Measurements from ENCODE around the gene GIPC2. TPM values are rescaled to one million over a fixed set of nuclear protein-coding genes. Genes with fewer than 3 reads are reported as not detected.

GIPC2 gene
- total RNA-seq, 1 experiment from 2014 or later: 2.8 TPM

GRCh38 chr1:78132948-78133322 is 87.2 kb downstream of the GIPC2 start:
- no peak overlapping the region for H3K4me3 Mint-ChIP-seq (ENCODE audit: low read depth, unreplicated experiment)
- no peaks in the 10 kb centered on the region for H3K27me3 Mint-ChIP-seq (ENCODE audit: unreplicated experiment)
- H3K9me3 Mint-ChIP-seq (ENCODE audit: low read depth, unreplicated experiment): no peaks in the 10 kb centered on the region
- H3K36me3 Mint-ChIP-seq (ENCODE audit: insufficient read depth, unreplicated experiment): no peaks in the 10 kb centered on the region
- BruUV-seq (replicated peaks): no TSS peak
- intact Hi-C loops (cut with micrococcal nuclease; ENCODE audit: unreplicated experiment): no loop called here
- no peak for TF ChIP-seq CTCF (IDR thresholded peaks at IDR 0.05; ENCODE audit: unreplicated experiment)
- H3K4me1 Mint-ChIP-seq (ENCODE audit: low read depth, unreplicated experiment): no peaks in the 10 kb centered on the region
- CTCF ChIA-PET: interaction anchor here (0.7 kb wide), 1 partner anchor 542 kb away, joined by 3 read pairs; no protein-coding TSS in a partner anchor
- H3K27ac Mint-ChIP-seq (ENCODE audit: unreplicated experiment): no peak overlapping the region
- DNase-seq: no peak

- Mint-ChIP-seq H3K27me3 (ENCODE audit: unreplicated experiment) (no peaks in the 10 kb centered on the region), H3K4me3 (ENCODE audit: low read depth, unreplicated experiment) (no peak overlapping the region), H3K27ac (ENCODE audit: unreplicated experiment) (no peak overlapping the region), H3K9me3 (ENCODE audit: low read depth, unreplicated experiment) (no peaks in the 10 kb centered on the region), H3K4me1 (ENCODE audit: low read depth, unreplicated experiment) (peaks cover 3% of the 10 kb centered on the region), H3K36me3 (ENCODE audit: insufficient read depth, unreplicated experiment) (no peaks in the 10 kb centered on the region)
- no peak for DNase-seq
- BruUV-seq (replicated peaks): no TSS peak
- TF ChIP-seq CTCF (IDR thresholded peaks at IDR 0.05; ENCODE audit: unreplicated experiment): no peak
- CTCF ChIA-PET: no interaction called here
- intact Hi-C loops (cut with micrococcal nuclease; ENCODE audit: unreplicated experiment): no loop called here
Observed at GRCh38 chr1:78136680-78137079, 90.9 kb downstream of the GIPC2 start.

GRCh38 chr1:78141531-78142231 is 95.9 kb downstream of the GIPC2 start:
- intact Hi-C loops (cut with micrococcal nuclease; ENCODE audit: unreplicated experiment): loop anchor here (5.0 to 10.0 kb wide), 2 partner anchors 193 to 331 kb away; no protein-coding TSS in a partner anchor
- no peak overlapping the region for H3K27ac Mint-ChIP-seq (ENCODE audit: unreplicated experiment)
- no peaks in the 10 kb centered on the region for H3K9me3 Mint-ChIP-seq (ENCODE audit: low read depth, unreplicated experiment)
- DNase-seq: no peak
- TF ChIP-seq CTCF (IDR thresholded peaks at IDR 0.05; ENCODE audit: unreplicated experiment): no peak
- no peaks in the 10 kb centered on the region for H3K36me3 Mint-ChIP-seq (ENCODE audit: insufficient read depth, unreplicated experiment)
- H3K4me3 Mint-ChIP-seq (ENCODE audit: low read depth, unreplicated experiment): no peak overlapping the region
- H3K4me1 Mint-ChIP-seq (ENCODE audit: low read depth, unreplicated experiment): peaks cover 20% of the 10 kb centered on the region
- no peaks in the 10 kb centered on the region for H3K27me3 Mint-ChIP-seq (ENCODE audit: unreplicated experiment)
- BruUV-seq (replicated peaks): no TSS peak
- CTCF ChIA-PET: no interaction called here

GRCh38 chr1:78142736-78143135 is 97.0 kb downstream of the GIPC2 start:
- peaks cover 20% of the 10 kb centered on the region for H3K4me1 Mint-ChIP-seq (ENCODE audit: low read depth, unreplicated experiment)
- no peaks in the 10 kb centered on the region for H3K36me3 Mint-ChIP-seq (ENCODE audit: insufficient read depth, unreplicated experiment)
- H3K4me3 Mint-ChIP-seq (ENCODE audit: low read depth, unreplicated experiment): peak overlapping the region; percentile 70
- no peaks in the 10 kb centered on the region for H3K9me3 Mint-ChIP-seq (ENCODE audit: low read depth, unreplicated experiment)
- no peak for TF ChIP-seq CTCF (IDR thresholded peaks at IDR 0.05; ENCODE audit: unreplicated experiment)
- no peak overlapping the region for H3K27ac Mint-ChIP-seq (ENCODE audit: unreplicated experiment)
- BruUV-seq (replicated peaks): no TSS peak
- no peaks in the 10 kb centered on the region for H3K27me3 Mint-ChIP-seq (ENCODE audit: unreplicated experiment)
- no peak for DNase-seq
- CTCF ChIA-PET: interaction anchor here (2.2 kb wide), 1 partner anchor 465 kb away, joined by 7 read pairs; no protein-coding TSS in a partner anchor
- intact Hi-C loops (cut with micrococcal nuclease; ENCODE audit: unreplicated experiment): loop anchor here (5.0 to 10.0 kb wide), 2 partner anchors 192 to 330 kb away; no protein-coding TSS in a partner anchor

Measured in Calu3 (cell line).